ENCODE measurements around the gene IQGAP1. TPM values are rescaled to one million over a fixed set of nuclear protein-coding genes. Genes with fewer than 3 reads are reported as not detected.

IQGAP1 gene
- total and polyA plus RNA-seq, 9 of the 15 experiments (the other 6 are each of a cell fraction or from before 2014, with no cell fraction given) = 37.6 to 143 (median 77.7) TPM

DNA sequence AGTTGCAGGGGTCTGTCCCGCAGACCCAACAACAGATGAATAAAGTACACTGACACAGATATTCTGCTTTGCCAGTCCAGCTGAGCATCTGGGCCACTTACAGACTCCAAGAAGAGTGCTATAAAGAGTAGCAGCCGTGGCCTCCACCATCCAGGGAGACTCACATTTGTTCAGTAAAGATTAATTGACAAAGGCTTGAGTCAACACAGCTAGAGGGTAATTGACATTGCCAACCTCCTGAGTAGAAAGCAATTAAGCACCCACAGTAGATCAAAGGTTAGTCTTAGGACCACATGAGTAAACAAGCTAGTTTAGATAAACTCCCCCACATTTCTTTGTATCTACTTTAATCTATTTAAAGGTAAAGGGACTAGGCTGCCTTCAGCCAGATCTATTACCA, 125.4 kb downstream of the IQGAP1 start (continued):
- TF ChIP-seq ATF6 (CRISPR knock-in tag; IDR thresholded peaks at IDR 0.05) = no peak
- TF ChIP-seq CTBP1 (IDR thresholded peaks at IDR 0.05; ENCODE audit: borderline replicate concordance) = 0 out of 2 replicates have a peak, but pooled peaks have one; percentile 13
- TF ChIP-seq CBFA2T3 (IDR thresholded peaks at IDR 0.05) = peak; percentile 72
- no peak for TF ChIP-seq PHB (CRISPR knock-in tag; IDR thresholded peaks at IDR 0.05)
- TF ChIP-seq, protein P1, sequence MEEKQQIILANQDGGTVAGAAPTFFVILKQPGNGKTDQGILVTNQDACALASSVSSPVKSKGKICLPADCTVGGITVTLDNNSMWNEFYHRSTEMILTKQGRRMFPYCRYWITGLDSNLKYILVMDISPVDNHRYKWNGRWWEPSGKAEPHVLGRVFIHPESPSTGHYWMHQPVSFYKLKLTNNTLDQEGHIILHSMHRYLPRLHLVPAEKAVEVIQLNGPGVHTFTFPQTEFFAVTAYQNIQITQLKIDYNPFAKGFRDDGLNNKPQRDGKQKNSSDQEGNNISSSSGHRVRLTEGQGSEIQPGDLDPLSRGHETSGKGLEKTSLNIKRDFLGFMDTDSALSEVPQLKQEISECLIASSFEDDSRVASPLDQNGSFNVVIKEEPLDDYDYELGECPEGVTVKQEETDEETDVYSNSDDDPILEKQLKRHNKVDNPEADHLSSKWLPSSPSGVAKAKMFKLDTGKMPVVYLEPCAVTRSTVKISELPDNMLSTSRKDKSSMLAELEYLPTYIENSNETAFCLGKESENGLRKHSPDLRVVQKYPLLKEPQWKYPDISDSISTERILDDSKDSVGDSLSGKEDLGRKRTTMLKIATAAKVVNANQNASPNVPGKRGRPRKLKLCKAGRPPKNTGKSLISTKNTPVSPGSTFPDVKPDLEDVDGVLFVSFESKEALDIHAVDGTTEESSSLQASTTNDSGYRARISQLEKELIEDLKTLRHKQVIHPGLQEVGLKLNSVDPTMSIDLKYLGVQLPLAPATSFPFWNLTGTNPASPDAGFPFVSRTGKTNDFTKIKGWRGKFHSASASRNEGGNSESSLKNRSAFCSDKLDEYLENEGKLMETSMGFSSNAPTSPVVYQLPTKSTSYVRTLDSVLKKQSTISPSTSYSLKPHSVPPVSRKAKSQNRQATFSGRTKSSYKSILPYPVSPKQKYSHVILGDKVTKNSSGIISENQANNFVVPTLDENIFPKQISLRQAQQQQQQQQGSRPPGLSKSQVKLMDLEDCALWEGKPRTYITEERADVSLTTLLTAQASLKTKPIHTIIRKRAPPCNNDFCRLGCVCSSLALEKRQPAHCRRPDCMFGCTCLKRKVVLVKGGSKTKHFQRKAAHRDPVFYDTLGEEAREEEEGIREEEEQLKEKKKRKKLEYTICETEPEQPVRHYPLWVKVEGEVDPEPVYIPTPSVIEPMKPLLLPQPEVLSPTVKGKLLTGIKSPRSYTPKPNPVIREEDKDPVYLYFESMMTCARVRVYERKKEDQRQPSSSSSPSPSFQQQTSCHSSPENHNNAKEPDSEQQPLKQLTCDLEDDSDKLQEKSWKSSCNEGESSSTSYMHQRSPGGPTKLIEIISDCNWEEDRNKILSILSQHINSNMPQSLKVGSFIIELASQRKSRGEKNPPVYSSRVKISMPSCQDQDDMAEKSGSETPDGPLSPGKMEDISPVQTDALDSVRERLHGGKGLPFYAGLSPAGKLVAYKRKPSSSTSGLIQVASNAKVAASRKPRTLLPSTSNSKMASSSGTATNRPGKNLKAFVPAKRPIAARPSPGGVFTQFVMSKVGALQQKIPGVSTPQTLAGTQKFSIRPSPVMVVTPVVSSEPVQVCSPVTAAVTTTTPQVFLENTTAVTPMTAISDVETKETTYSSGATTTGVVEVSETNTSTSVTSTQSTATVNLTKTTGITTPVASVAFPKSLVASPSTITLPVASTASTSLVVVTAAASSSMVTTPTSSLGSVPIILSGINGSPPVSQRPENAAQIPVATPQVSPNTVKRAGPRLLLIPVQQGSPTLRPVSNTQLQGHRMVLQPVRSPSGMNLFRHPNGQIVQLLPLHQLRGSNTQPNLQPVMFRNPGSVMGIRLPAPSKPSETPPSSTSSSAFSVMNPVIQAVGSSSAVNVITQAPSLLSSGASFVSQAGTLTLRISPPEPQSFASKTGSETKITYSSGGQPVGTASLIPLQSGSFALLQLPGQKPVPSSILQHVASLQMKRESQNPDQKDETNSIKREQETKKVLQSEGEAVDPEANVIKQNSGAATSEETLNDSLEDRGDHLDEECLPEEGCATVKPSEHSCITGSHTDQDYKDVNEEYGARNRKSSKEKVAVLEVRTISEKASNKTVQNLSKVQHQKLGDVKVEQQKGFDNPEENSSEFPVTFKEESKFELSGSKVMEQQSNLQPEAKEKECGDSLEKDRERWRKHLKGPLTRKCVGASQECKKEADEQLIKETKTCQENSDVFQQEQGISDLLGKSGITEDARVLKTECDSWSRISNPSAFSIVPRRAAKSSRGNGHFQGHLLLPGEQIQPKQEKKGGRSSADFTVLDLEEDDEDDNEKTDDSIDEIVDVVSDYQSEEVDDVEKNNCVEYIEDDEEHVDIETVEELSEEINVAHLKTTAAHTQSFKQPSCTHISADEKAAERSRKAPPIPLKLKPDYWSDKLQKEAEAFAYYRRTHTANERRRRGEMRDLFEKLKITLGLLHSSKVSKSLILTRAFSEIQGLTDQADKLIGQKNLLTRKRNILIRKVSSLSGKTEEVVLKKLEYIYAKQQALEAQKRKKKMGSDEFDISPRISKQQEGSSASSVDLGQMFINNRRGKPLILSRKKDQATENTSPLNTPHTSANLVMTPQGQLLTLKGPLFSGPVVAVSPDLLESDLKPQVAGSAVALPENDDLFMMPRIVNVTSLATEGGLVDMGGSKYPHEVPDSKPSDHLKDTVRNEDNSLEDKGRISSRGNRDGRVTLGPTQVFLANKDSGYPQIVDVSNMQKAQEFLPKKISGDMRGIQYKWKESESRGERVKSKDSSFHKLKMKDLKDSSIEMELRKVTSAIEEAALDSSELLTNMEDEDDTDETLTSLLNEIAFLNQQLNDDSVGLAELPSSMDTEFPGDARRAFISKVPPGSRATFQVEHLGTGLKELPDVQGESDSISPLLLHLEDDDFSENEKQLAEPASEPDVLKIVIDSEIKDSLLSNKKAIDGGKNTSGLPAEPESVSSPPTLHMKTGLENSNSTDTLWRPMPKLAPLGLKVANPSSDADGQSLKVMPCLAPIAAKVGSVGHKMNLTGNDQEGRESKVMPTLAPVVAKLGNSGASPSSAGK (IDR thresholded peaks at IDR 0.05) = no peak
- no peak for TF ChIP-seq SMAD1 (IDR thresholded peaks at IDR 0.05; ENCODE audit: low read depth, low read length, partially characterized antibody)
- TF ChIP-seq HMBOX1 (IDR thresholded peaks at IDR 0.05) = peak; percentile 45; the same call in 1 of the 2 replicates
- TF ChIP-seq ZFP36 (IDR thresholded peaks at IDR 0.05; ENCODE audit: low read depth, low read length, partially characterized antibody) = no peak
- TF ChIP-seq NCOR1 (IDR thresholded peaks at IDR 0.05) = peak; percentile 28; the same call in 1 of the 2 replicates
- TF ChIP-seq GATAD2A (IDR thresholded peaks at IDR 0.05) = no peak
- TF ChIP-seq TRIM24 (IDR thresholded peaks at IDR 0.05) = peak; percentile 24 to 47; a peak in 2 of 4 replicates
- no peak for TF ChIP-seq CHD1 (IDR thresholded peaks at IDR 0.05; ENCODE audit: low read length)
- peak; percentile 24; the same call in 1 of the 2 replicates for TF ChIP-seq TEAD4 (IDR thresholded peaks at IDR 0.05; ENCODE audit: low read length)
- TF ChIP-seq TEAD4 (CRISPR knock-in tag; IDR thresholded peaks at IDR 0.05; ENCODE audit: borderline replicate concordance) = no peak
- no peak for TF ChIP-seq SMAD2 (IDR thresholded peaks at IDR 0.05; ENCODE audit: low read depth, low read length)
- 0 out of 2 replicates have a peak, but pooled peaks have one; percentile 32 for TF ChIP-seq ARID1B (IDR thresholded peaks at IDR 0.05)
- peak; percentile 64; the same call in 1 of the 2 replicates for TF ChIP-seq CBX5 (IDR thresholded peaks at IDR 0.05; ENCODE audit: borderline replicate concordance, low read depth)
